Nephron progenitor cell (in vitro differentiated cells): ENCODE results near the gene SGK2.
A peak's percentile ranks its signal among the peaks of the same experiment; 100 is the strongest.

Source experiments
- DNase-seq: peaks from one replicate; pipeline ENCODE4 v3.0.0; 2021
- H3K27ac Mint-ChIP-seq: 2 replicates; pipeline ENCODE4 v1.8.0; 2021; ENCODE audit warnings: mild to moderate bottlenecking, moderate library complexity, mixed read lengths
- H3K27me3 Mint-ChIP-seq: 2 replicates; pipeline ENCODE4 v1.8.0; 2021; ENCODE audit warnings: mild to moderate bottlenecking, low read depth, mixed read lengths; ENCODE audit not compliant: poor library complexity
- H3K36me3 Mint-ChIP-seq: 2 replicates; pipeline ENCODE4 v1.8.0; 2021; ENCODE audit warnings: low read depth, mixed read lengths
- H3K4me1 Mint-ChIP-seq: 2 replicates; pipeline ENCODE4 v1.8.0; 2021; ENCODE audit warnings: mixed read lengths
- H3K4me3 Mint-ChIP-seq: 2 replicates; pipeline ENCODE4 v1.8.0; 2021; ENCODE audit warnings: mild to moderate bottlenecking, moderate library complexity, mixed read lengths
- H3K9me3 Mint-ChIP-seq: 2 replicates; pipeline ENCODE4 v1.8.0; 2021; ENCODE audit warnings: mild to moderate bottlenecking, moderate library complexity, mixed read lengths
- TF ChIP-seq, protein P1 (sequence below): fragments of 200-600 bp; sonication (generic); IDR thresholded peaks from 2 replicates; pipeline ENCODE4 v1.5.0; 2021; ENCODE audit warnings: antibody characterized with exemption

SGK2 gene

DNA sequence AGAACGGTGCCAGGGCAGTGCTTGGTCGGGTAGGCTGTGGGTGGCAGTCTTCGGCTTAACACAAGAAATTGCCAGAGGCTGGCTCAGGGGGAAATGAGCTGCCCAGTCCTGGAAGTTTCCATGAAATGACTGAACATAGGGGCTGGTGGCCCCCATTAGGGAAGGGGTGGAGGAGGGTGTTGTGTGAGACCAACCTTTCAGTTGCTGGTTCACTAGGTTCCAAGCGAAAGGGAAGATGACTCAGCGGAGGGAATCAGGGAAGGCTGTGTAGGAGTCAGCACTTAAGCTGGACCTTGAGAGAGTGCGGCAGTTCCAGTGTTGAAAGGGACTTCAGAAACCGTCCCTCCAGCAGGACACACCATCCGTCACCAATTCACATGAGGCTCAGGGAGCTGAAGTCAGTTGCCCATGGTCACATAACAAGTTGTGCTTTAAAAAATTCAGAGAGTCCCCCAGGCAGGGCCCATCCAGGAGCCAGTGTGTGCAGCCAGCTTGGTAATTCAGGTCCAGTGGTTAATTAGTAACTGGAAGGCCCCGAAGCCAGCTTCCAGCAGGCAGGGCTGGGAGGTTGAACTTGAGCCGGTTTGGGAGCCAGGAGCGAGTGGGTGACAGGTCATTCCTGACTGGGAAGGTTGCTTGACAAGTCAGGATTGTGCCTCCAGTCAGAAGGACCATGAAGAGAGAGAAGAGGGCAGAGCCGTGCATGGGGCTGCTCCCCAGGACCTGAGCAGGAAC lies at the start of gene SGK2:
Gene SGK2, plus strand, starts transcription at position 616 of the 735 bp plus-strand sequence. CDS start 7,469 bp downstream, outside the sequence.
- H3K4me1 Mint-ChIP-seq, result peaks cover 30% of the 10 kb centered on the region
- TF ChIP-seq, protein P1, sequence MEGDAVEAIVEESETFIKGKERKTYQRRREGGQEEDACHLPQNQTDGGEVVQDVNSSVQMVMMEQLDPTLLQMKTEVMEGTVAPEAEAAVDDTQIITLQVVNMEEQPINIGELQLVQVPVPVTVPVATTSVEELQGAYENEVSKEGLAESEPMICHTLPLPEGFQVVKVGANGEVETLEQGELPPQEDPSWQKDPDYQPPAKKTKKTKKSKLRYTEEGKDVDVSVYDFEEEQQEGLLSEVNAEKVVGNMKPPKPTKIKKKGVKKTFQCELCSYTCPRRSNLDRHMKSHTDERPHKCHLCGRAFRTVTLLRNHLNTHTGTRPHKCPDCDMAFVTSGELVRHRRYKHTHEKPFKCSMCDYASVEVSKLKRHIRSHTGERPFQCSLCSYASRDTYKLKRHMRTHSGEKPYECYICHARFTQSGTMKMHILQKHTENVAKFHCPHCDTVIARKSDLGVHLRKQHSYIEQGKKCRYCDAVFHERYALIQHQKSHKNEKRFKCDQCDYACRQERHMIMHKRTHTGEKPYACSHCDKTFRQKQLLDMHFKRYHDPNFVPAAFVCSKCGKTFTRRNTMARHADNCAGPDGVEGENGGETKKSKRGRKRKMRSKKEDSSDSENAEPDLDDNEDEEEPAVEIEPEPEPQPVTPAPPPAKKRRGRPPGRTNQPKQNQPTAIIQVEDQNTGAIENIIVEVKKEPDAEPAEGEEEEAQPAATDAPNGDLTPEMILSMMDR, result no peak
- no peaks in the 10 kb centered on the region for H3K9me3 Mint-ChIP-seq
- peaks cover 14% of the 10 kb centered on the region for H3K27me3 Mint-ChIP-seq
- peak within 1 kb of the TSS; percentile 12 for H3K4me3 Mint-ChIP-seq
- peak within 1 kb of the TSS; percentile 92 for H3K27ac Mint-ChIP-seq
- peak; percentile 11 for DNase-seq
- H3K36me3 Mint-ChIP-seq, result no peaks in the 10 kb centered on the region

DNA sequence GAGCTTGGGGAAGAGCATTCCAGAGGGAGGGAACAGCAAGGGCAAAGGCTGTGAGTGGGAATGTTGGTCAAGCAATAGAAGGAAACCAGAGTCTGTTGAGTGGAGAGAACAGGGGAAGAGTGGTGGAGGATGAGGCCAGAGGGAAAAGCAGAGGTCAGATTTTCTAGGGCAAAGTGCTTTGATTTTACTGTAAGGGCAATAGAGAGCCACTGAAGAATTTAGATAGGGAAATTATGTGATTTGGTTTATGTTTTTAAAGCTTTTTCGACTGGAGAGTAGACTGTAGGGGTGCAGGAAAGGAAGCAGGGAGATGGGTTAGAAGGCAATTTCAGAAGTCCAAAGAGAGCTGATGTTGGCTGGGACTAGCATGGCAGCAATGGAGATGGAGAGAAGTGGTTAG lies 46.9 kb upstream of the SGK2 start:
- TF ChIP-seq, protein P1, result no peak
- H3K4me3 Mint-ChIP-seq, result peak overlapping the region; percentile 3

DNA sequence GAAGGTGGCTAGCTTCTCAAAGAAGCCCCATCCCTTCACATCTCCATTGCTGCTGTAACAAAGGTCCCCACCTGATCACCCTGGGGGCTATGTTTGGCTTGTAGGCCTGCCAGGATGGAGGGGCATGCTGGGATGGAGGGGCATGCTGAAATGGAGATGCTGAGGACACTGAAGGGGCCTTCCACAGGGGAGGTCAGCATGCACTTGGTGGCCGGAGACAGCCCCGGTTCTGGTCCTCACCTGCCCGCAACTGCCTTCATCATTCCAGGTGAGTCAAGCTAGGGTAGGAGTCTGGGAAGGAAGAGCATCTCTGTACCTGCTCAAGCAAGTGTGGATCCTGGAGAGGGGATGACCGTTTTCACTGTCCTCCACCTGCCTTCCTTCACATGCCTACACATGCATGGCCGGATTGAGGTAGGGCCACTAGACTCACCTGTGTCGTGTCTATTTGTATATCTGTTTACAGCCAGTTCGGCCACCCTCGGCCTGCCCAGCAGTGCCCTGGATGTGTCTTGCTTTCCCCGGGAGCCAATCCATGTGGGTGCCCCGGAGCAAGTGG lies 45.4 kb upstream of the SGK2 start:
- H3K27me3 Mint-ChIP-seq, result peaks cover 11% of the 10 kb centered on the region
- peaks cover 22% of the 10 kb centered on the region for H3K4me1 Mint-ChIP-seq
- no peak for DNase-seq
- no peak overlapping the region for H3K27ac Mint-ChIP-seq
- peaks cover 10% of the 10 kb centered on the region for H3K36me3 Mint-ChIP-seq
- no peaks in the 10 kb centered on the region for H3K9me3 Mint-ChIP-seq
- TF ChIP-seq, protein P1, result no peak
- H3K4me3 Mint-ChIP-seq, result peak overlapping the region; percentile 96

More for the DNA sequence above, 46.9 kb upstream of the SGK2 start:
- DNase-seq, result no peak
- H3K27me3 Mint-ChIP-seq, result peaks cover 25% of the 10 kb centered on the region
- no peak overlapping the region for H3K27ac Mint-ChIP-seq
- peaks cover 23% of the 10 kb centered on the region for H3K4me1 Mint-ChIP-seq
- no peaks in the 10 kb centered on the region for H3K9me3 Mint-ChIP-seq
- H3K36me3 Mint-ChIP-seq, result no peaks in the 10 kb centered on the region

DNA sequence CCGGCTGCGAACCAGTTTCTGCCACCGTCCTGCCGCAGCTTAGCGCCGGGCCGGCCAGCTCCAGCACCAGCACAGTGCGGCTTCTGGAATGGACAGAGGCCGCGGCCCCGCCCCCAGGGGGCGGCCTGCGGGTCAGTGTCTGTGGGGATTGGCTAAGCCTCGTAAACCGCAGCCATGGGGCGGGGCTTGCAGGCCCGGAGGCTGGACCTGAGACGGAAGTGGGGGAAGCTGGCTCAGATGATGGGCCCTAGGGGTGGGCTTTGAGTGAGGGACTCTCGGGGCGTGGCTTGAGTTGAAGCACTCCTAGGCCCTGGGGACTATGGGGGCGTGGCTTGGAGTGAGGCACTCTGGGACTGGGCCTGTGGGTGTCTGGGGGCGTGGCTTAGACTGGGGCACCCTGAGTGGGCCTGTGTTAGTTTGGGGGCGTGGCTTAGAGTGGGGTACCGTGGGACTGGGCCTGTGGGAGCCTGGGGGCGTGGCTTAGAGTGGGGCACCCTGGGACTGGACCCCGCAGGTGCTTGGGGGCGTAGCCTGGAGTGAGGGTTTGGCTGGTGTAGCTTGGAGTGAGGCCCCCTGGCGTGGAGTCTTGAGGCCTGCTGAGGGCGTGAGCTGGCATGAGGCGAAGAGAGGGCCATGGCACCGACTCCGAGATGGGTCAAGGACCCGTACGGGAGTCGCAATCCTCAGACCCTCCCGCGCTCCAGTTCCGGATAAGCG lies 44.7 kb upstream of the SGK2 start:
- Mint-ChIP-seq H3K27ac (peak overlapping the region; percentile 84), H3K27me3 (peaks cover 5% of the 10 kb centered on the region), H3K4me1 (peaks cover 19% of the 10 kb centered on the region), H3K9me3 (no peaks in the 10 kb centered on the region), H3K36me3 (peaks cover 17% of the 10 kb centered on the region), H3K4me3 (peak overlapping the region; percentile 96)
- TF ChIP-seq, protein P1, result no peak
- peak; percentile 97 for DNase-seq

DNA sequence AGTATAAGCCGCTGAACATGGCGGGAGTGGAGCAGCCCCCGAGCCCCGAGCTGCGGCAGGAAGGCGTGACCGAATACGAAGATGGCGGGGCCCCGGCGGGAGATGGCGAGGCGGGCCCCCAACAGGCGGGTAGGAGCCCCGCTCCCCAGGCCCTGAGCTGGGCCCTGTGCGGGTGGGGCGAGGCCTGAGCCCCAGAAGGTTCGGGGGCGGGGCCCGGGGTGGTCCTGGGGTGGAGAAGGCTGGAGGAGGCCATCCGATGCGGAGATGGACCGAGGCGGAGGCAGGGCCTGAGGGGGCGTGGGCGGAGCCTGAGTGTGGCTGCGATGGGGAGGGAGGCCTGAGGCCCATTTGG lies 44.2 kb upstream of the SGK2 start:
- no peak for DNase-seq
- Mint-ChIP-seq H3K4me3 (peak overlapping the region; percentile 96), H3K4me1 (peaks cover 19% of the 10 kb centered on the region), H3K9me3 (no peaks in the 10 kb centered on the region), H3K27ac (no peak overlapping the region), H3K36me3 (peaks cover 22% of the 10 kb centered on the region), H3K27me3 (peaks cover under 1% of the 10 kb centered on the region)
- TF ChIP-seq, protein P1, result no peak
